HUES6 (cell line): ENCODE measurements around the gene ZDHHC24.

ENCODE experiments used
- H3K27ac ChIP-seq: 2 replicates; pipeline ENCODE4 v1.7.0; 2013; ENCODE audit warnings: low read depth, mild to moderate bottlenecking, low read length, inconsistent platforms
- H3K27me3 ChIP-seq: 2 replicates; pipeline ENCODE4 v1.6.1; 2013; ENCODE audit warnings: low read length; ENCODE audit not compliant: control insufficient read depth, insufficient read depth
- H3K36me3 ChIP-seq: 2 replicates; pipeline ENCODE4 v1.6.1; 2013; ENCODE audit warnings: low read length; ENCODE audit not compliant: control insufficient read depth, insufficient read depth
- H3K4me1 ChIP-seq: 2 replicates; pipeline ENCODE4 v1.6.1; 2013; ENCODE audit warnings: low read length; ENCODE audit not compliant: control insufficient read depth, insufficient read depth
- H3K4me3 ChIP-seq: 2 replicates; pipeline ENCODE4 v1.5.1; 2013; ENCODE audit warnings: low read depth, low read length
- H3K9ac ChIP-seq: one replicate; pipeline ENCODE4 v1.6.1; 2013; ENCODE audit warnings: mild to moderate bottlenecking, low read length
- H3K9me3 ChIP-seq: 2 replicates; pipeline ENCODE4 v1.6.1; 2013; ENCODE audit warnings: low read depth, low read length; ENCODE audit not compliant: control insufficient read depth, insufficient read depth

The ZDHHC24 gene

DNA sequence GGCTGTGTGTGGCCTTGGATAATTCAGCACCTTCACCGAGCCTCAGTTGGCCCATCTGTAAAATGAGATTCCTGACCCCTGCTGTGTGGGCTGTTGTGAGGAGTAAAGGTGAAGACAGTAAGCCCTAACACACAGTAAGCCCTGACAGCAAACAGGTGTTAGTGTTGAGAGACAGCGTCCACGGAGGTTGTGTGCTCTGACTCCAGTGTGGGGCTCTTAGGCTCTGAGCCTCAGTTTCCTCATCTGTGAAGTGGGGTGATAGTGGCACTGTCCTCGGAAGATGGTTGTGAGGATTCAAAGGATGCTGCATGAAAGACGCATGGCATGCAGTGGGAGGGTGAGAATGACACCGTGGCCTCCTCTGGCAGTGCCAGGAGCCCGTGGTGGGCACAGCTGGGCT lies 51.4 kb downstream of the ZDHHC24 start:
- peaks cover 62% of the 10 kb centered on the region for H3K36me3 ChIP-seq
- H3K27me3 ChIP-seq = no peaks in the 10 kb centered on the region
- H3K4me1 ChIP-seq = peaks cover 4% of the 10 kb centered on the region; the same call in 1 of the 2 replicates
- no peak overlapping the region for H3K4me3 ChIP-seq
- H3K27ac ChIP-seq = no peak overlapping the region
- no peaks in the 10 kb centered on the region for H3K9me3 ChIP-seq
- H3K9ac ChIP-seq = no peak overlapping the region

DNA sequence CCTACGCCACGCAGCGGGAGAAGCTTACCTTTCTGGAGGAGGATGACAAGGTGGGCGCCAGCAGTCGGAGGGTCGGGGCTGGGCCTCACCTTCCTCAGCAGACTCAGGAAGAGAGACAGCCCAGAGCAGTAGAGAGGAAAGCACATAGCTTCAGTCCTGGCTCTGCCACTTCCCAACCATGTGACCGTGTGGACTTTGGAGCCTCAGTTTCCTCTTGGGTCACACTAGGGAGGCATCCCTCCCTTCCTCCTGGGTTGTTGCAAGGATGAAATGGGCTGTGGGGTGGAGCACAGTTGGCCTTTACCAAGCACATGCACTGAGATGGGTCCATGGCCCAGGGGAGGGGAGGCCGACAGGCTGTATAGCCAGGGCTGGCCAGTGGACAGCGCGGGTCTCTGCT lies 52.7 kb downstream of the ZDHHC24 start:
- no peak overlapping the region for H3K27ac ChIP-seq
- no peak overlapping the region for H3K9ac ChIP-seq
- no peak overlapping the region for H3K4me3 ChIP-seq
- H3K9me3 ChIP-seq = no peaks in the 10 kb centered on the region
- peaks cover 65% of the 10 kb centered on the region for H3K36me3 ChIP-seq
- H3K4me1 ChIP-seq = peaks cover 4% of the 10 kb centered on the region; the same call in 1 of the 2 replicates
- H3K27me3 ChIP-seq = no peaks in the 10 kb centered on the region

DNA sequence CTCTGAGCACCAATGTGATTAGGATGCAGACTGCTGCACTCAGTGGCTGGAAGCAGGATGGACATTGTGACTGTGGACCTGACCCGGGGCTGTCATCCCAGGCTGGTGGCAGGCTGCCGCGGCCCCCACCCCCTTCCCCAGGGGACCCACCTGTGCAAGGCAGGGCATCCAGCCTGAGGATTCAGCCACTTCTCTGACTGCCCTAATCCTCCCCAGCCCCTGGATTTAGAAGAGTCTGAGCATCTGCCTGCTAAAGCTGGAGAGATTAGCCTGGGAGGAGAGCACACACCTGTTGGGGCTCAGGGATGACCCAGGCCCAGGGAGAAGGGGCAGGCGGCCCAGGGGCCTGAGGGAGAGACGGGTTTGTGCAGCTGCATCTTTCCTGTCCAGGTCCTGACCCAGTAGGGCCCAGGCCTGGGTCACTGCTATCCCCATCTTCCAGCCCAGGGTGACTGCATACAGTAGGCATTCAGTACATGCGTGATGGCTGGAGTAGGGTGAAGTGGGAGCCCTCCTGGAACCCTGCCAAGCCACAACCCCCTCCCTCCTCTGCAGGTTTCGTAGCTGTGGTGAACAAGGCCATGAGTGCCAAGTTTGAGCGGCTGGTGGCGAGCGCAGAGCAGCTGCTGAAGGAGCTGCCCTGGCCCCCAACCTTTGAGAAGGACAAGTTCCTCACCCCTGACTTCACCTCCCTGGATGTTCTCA lies 53.5 kb downstream of the ZDHHC24 start:
- Histone ChIP-seq H3K36me3 (peaks cover 69% of the 10 kb centered on the region), H3K4me3 (no peak overlapping the region), H3K9ac (no peak overlapping the region), H3K27me3 (no peaks in the 10 kb centered on the region), H3K9me3 (no peaks in the 10 kb centered on the region), H3K4me1 (peaks cover 4% of the 10 kb centered on the region; the same call in 1 of the 2 replicates), H3K27ac (no peak overlapping the region)

DNA sequence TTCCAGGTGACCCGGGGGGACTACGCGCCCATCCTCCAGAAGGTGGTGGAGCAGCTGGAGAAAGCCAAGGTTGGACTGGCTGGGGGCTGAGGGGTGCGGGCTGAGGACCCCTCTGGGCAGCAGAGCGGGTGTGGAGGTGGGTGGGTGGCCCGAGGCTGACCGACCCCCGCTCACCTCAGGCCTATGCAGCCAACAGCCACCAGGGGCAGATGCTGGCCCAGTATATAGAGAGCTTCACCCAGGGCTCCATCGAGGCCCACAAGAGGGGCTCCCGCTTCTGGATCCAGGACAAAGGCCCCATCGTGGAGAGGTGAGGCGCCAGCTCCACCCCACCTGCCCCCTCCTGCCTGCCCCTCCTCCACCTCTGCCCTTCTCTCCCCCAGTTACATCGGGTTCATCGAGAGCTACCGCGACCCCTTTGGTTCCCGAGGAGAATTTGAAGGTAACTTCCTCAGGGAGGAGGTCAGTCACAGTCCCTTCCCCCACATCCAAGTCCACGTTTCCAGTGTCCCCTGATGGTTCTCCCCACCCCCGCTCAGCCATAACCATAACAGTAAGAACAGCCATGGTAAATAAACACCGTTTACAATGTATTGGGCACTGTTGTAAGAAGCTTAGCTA lies 54.4 kb downstream of the ZDHHC24 start:
- Histone ChIP-seq H3K4me1 (peaks cover 4% of the 10 kb centered on the region; the same call in 1 of the 2 replicates), H3K4me3 (no peak overlapping the region), H3K27me3 (no peaks in the 10 kb centered on the region), H3K27ac (no peak overlapping the region), H3K9ac (no peak overlapping the region), H3K36me3 (peaks cover 69% of the 10 kb centered on the region), H3K9me3 (no peaks in the 10 kb centered on the region)

DNA sequence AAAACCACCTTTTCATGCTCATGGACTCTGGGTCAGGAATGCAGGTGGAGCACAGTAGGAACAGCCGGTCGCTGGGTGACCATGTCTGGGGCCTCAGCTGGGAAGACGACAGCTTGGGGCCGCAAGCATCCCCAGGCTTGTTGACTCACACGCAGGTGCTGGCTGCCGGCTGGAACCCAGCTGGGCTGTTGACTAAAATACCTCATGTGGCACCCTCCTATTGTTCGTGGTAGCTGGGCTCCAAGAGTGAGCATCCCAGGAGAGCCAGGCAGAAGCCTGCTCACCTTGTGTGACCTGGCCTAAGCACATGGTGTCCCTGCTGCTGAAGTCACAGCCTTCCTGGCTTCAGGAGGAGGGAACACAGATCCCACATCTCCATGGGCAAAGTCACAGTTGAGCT lies 56.2 kb downstream of the ZDHHC24 start:
- Histone ChIP-seq H3K4me1 (0 out of 2 replicates have a peak, but pooled peaks cover 4% of the 10 kb centered on the region), H3K4me3 (no peak overlapping the region), H3K9me3 (no peaks in the 10 kb centered on the region), H3K36me3 (peaks cover 68% of the 10 kb centered on the region), H3K27ac (no peak overlapping the region), H3K9ac (no peak overlapping the region), H3K27me3 (no peaks in the 10 kb centered on the region)

DNA sequence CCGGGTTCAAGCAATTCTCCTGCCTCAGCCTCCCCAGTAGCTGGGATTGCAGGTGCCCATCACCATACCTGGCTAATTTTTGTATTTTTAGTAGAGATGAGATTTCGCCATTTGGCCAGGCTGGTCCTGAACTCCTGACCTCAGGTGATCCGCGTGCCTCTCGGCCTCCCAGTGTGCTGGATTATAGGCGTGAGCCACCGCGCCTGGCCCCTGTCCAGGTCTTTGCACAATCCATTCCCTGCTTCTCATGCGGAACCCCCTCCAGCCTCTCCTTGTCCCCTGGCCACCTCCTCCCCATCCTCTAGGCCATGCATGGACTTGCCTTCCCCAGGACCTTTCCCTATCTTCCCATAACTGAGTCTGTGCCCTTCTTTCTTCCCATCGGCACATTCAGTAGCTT lies 56.9 kb downstream of the ZDHHC24 start:
- Histone ChIP-seq H3K27me3 (no peaks in the 10 kb centered on the region), H3K36me3 (peaks cover 67% of the 10 kb centered on the region)

DNA sequence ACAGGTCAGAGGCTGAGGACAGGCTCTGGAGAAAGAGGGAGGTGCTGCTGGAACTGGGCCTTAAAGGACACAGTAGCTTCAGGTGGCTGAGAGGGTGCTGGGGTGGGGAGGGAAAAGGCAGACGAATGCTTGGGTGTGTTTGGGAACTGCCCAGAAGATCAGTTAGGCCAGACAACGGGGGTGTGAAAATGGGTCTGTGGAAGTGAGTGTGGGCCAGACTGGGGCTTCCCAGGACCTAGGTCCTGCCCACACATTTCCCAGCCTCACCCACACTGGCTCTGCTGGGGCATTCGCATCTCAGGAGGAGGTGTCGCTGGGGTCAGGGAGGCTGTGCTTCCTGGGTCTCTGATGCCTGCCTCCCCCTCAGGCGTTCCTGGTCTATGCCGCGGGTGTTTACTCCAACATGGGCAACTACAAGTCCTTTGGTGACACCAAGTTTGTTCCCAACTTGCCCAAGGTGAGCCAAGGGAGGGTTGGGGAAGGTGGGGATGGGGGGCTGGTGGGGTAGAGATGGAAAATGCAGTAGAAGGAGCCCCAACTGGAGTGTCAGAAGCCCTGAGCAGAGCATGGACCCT lies 61.0 kb downstream of the ZDHHC24 start:
- H3K9ac ChIP-seq = no peak overlapping the region
- peaks cover 3% of the 10 kb centered on the region; the same call in 1 of the 2 replicates for H3K4me1 ChIP-seq
- no peaks in the 10 kb centered on the region for H3K9me3 ChIP-seq
- no peak overlapping the region for H3K4me3 ChIP-seq
- no peak overlapping the region for H3K27ac ChIP-seq
- H3K36me3 ChIP-seq = peaks cover 54% of the 10 kb centered on the region
- no peaks in the 10 kb centered on the region for H3K27me3 ChIP-seq

More for the DNA sequence above, 56.9 kb downstream of the ZDHHC24 start:
- H3K27ac ChIP-seq = no peak overlapping the region
- no peak overlapping the region for H3K4me3 ChIP-seq
- H3K9me3 ChIP-seq = no peaks in the 10 kb centered on the region
- H3K4me1 ChIP-seq = 0 out of 2 replicates have a peak, but pooled peaks cover 4% of the 10 kb centered on the region
- H3K9ac ChIP-seq = no peak overlapping the region

DNA sequence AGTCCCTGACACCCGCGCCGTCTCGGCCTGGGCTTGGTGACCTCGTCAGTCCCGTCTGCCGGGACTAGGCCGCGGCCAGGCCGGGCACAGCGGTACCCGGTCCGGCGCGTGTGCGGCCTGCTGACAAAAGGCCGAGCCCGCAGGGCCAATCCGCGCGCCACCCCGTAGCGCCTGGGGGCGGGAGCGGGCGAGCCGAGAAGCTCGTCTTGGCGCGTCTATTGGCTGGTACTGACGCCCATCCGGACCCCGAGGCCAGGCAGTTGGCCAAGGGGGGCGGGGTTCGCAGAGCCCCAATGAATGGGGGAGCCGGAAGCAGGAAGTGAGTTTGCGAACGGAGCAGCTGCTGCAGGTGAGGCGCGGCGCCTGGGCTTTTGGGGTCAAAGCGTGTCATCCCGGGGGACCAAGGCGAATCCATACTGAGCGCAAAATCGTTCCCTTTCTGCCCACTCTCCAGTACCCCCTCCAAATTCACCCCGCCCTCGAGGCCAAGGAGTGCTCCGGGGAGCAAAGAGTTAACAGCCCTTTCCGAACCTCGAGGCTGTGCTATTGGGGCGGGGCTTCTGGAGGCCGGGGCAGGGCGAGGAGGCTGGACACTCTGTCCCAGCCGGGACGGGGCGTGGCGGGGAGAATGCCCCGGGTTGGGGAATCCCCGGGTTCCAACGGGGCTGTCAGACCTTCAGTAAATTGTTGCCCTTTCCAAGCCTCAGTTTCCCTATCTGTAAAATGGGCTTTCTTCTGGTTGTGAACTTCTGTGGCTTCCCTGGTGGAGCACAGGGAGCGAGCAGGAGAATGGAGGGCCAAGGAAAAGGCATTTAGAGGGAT lies 65.5 kb downstream of the ZDHHC24 start, which contains the start of gene DPP3:
DPP3 (plus strand) TSS at position 318 of the 822 bp plus-strand sequence. CDS start 1,767 bp downstream, outside the sequence.
- Histone ChIP-seq H3K27ac (peak within 1 kb of the TSS; percentile 26), H3K4me1 (peaks cover 11% of the 10 kb centered on the region; the same call in 1 of the 2 replicates), H3K4me3 (peak within 1 kb of the TSS; percentile 68), H3K36me3 (peaks cover 20% of the 10 kb centered on the region), H3K9me3 (no peaks in the 10 kb centered on the region), H3K9ac (peak within 1 kb of the TSS; percentile 78), H3K27me3 (no peaks in the 10 kb centered on the region)

DNA sequence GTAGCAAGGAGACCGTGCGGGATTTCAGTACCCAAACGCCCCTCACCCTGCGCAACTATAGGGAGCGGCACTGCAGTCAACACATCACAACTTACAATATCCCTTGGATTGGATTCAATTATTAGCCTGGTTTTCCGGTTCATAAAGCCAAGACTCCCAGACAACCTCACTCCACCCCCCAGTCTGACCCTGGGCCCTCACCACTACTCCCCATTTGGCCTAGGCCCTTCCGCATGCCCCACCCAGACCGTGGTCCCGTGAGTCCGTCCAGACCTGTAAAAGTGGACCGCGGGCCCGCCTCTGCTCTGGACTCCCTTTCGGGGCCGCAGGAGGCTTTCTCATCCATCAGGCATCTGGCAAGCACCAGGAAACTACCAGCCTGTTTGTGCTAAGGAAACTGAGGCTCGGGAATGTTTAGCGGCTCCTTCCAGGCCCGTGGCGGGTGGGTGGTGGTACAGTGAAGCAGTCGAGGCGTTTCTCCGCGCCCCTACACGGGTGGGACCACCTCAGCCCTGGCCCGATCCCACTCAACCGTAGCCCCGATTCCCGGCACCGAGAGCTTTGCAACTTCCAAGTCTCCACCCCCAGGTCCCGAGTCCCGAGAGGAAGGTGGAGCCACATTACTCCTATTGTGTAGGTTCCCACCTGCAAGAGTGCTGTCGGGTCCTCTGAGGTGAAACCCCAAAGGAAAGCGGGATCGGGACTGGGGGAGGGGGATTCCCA lies 66.3 kb downstream of the ZDHHC24 start:
- Histone ChIP-seq H3K27me3 (no peaks in the 10 kb centered on the region), H3K4me3 (peak overlapping the region; percentile 68), H3K4me1 (peaks cover 11% of the 10 kb centered on the region; the same call in 1 of the 2 replicates), H3K36me3 (peaks cover 19% of the 10 kb centered on the region), H3K9ac (peak overlapping the region; percentile 78), H3K9me3 (no peaks in the 10 kb centered on the region), H3K27ac (peak overlapping the region; percentile 26)

DNA sequence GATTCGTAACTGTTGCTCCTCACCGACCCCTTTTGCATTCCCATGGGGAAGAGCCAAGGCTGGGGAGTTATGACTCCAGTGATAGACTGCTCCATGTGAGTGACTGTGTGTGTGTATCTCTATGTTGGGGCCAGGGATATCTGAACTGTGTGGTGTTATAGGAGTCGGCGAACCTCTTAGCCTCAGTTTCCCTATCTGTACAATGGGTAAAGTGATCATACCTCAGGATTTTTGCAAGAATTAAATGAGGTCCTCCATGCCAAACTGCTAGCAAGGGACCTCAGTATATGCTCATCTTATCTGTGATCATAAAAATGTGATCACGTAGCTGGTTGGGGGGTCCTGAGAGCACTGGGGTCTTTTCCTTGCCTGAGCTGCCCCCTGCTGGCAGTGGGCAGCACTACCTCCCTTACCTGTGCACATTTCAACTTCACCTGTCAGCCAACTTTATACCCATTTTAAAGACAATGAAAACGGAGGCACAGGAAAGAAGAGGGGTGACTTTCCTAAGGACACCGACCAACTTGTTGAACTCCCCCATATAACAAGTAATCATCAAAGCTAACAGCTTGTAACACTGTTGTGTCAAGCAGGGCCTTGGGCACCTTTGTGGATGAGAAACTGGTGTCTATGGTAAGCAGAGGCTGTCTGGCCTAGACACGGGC lies 67.0 kb downstream of the ZDHHC24 start:
- peak overlapping the region; percentile 78 for H3K9ac ChIP-seq
- peaks cover 11% of the 10 kb centered on the region; the same call in 1 of the 2 replicates for H3K4me1 ChIP-seq
- H3K4me3 ChIP-seq = peak overlapping the region; percentile 68
- peaks cover 16% of the 10 kb centered on the region for H3K36me3 ChIP-seq
- no peak overlapping the region for H3K27ac ChIP-seq
- no peaks in the 10 kb centered on the region for H3K27me3 ChIP-seq
- H3K9me3 ChIP-seq = no peaks in the 10 kb centered on the region
